Stomach smooth muscle (tissue), 2 donors: ENCODE data around the gene DENND4A.

Source experiments
- H3K27ac ChIP-seq: one replicate; pipeline ENCODE4 v1.7.0; 2013; ENCODE audit warnings: mild to moderate bottlenecking, low read length, inconsistent platforms
- H3K27me3 ChIP-seq, 2 donors: one replicate each; pipeline ENCODE4 v1.7.0; 2013; ENCODE audit warnings: low read length in 2 of 2; ENCODE audit not compliant: insufficient read depth in 2 of 2, control insufficient read depth in 1 of 2
- H3K36me3 ChIP-seq, 2 donors: one replicate each; pipeline ENCODE4 v1.7.0; 2013; ENCODE audit warnings: low read length in 2 of 2; ENCODE audit not compliant: control insufficient read depth in 2 of 2, insufficient read depth in 2 of 2
- H3K4me1 ChIP-seq: one replicate; pipeline ENCODE4 v1.7.0; 2013; ENCODE audit warnings: low read length; ENCODE audit not compliant: control insufficient read depth, insufficient read depth
- H3K4me3 ChIP-seq, 2 donors: one replicate each; pipeline ENCODE4 v1.7.0; 2013; ENCODE audit warnings: low read length in 2 of 2
- H3K9ac ChIP-seq, 2 donors: one replicate each; pipeline ENCODE4 v1.7.0; 2013; ENCODE audit warnings: low read length in 2 of 2, mild to moderate bottlenecking in 1 of 2
- H3K9me3 ChIP-seq, 2 donors: one replicate each; pipeline ENCODE4 v1.7.0; 2013; ENCODE audit warnings: low read length in 2 of 2; ENCODE audit not compliant: control insufficient read depth in 2 of 2
- donor health status: healthy.
- donor health status: Pancreatic carcinoma.

DENND4A gene

GRCh38 chr15:65832549-65833364, 40.7 kb upstream of the DENND4A start:
- Histone ChIP-seq H3K9me3 (no peaks in the 10 kb centered on the region), H3K4me1 (peaks cover 13% of the 10 kb centered on the region), H3K36me3 (no peaks in the 10 kb centered on the region), H3K9ac (peak overlapping the region; percentile 29 to 51), H3K4me3 (peak overlapping the region; percentile 26 to 65), H3K27me3 (no peaks in the 10 kb centered on the region), H3K27ac (peak overlapping the region; percentile 80)

- no peak overlapping the region for H3K4me3 ChIP-seq
- H3K36me3 ChIP-seq, result no peaks in the 10 kb centered on the region
- no peaks in the 10 kb centered on the region for H3K9me3 ChIP-seq
- H3K9ac ChIP-seq, result no peak overlapping the region
- no peaks in the 10 kb centered on the region for H3K27me3 ChIP-seq
- H3K27ac ChIP-seq, result no peak overlapping the region
- peaks cover 13% of the 10 kb centered on the region for H3K4me1 ChIP-seq
These were observed 37.2 kb upstream of the DENND4A start for GRCh38 chr15:65829130-65829764.

GRCh38 chr15:65828585-65828984, 36.5 kb upstream of the DENND4A start:
- H3K27ac ChIP-seq, result no peak overlapping the region
- no peaks in the 10 kb centered on the region for H3K36me3 ChIP-seq
- peaks cover 6% of the 10 kb centered on the region for H3K4me1 ChIP-seq

GRCh38 chr15:65827065-65827464, 35.0 kb upstream of the DENND4A start:
- Histone ChIP-seq H3K27ac (no peak overlapping the region), H3K36me3 (no peaks in the 10 kb centered on the region), H3K4me3 (no peak overlapping the region), H3K9ac (no peak overlapping the region), H3K27me3 (no peaks in the 10 kb centered on the region), H3K4me1 (no peaks in the 10 kb centered on the region), H3K9me3 (no peaks in the 10 kb centered on the region)

More at GRCh38 chr15:65828585-65828984, 36.5 kb upstream of the DENND4A start:
- Histone ChIP-seq H3K4me3 (no peak overlapping the region), H3K27me3 (no peaks in the 10 kb centered on the region), H3K9me3 (no peaks in the 10 kb centered on the region), H3K9ac (no peak overlapping the region)

- Histone ChIP-seq H3K4me1 (no peaks in the 10 kb centered on the region), H3K27me3 (no peaks in the 10 kb centered on the region), H3K36me3 (no peaks in the 10 kb centered on the region), H3K9ac (no peak overlapping the region), H3K9me3 (no peaks in the 10 kb centered on the region), H3K4me3 (no peak overlapping the region), H3K27ac (no peak overlapping the region)
These were observed 33.0 kb upstream of the DENND4A start for GRCh38 chr15:65824941-65825544.

GRCh38 chr15:65824031-65824743, 32.1 kb upstream of the DENND4A start:
- Histone ChIP-seq H3K9me3 (no peaks in the 10 kb centered on the region), H3K27me3 (no peaks in the 10 kb centered on the region), H3K4me1 (no peaks in the 10 kb centered on the region), H3K36me3 (no peaks in the 10 kb centered on the region), H3K27ac (no peak overlapping the region), H3K4me3 (no peak overlapping the region), H3K9ac (no peak overlapping the region)

GRCh38 chr15:65822316-65822715, 30.2 kb upstream of the DENND4A start:
- Histone ChIP-seq H3K27ac (no peak overlapping the region), H3K9ac (no peak overlapping the region), H3K4me1 (no peaks in the 10 kb centered on the region)

GRCh38 chr15:65821070-65821469, 29.0 kb upstream of the DENND4A start:
- Histone ChIP-seq H3K4me3 (no peak overlapping the region), H3K36me3 (no peaks in the 10 kb centered on the region), H3K9ac (no peak overlapping the region), H3K27ac (no peak overlapping the region), H3K4me1 (no peaks in the 10 kb centered on the region), H3K9me3 (no peaks in the 10 kb centered on the region), H3K27me3 (no peaks in the 10 kb centered on the region)

More at GRCh38 chr15:65822316-65822715, 30.2 kb upstream of the DENND4A start:
- no peaks in the 10 kb centered on the region for H3K36me3 ChIP-seq
- no peak overlapping the region for H3K4me3 ChIP-seq
- no peaks in the 10 kb centered on the region for H3K9me3 ChIP-seq
- H3K27me3 ChIP-seq, result no peaks in the 10 kb centered on the region

- Histone ChIP-seq H3K9me3 (no peaks in the 10 kb centered on the region), H3K36me3 (no peaks in the 10 kb centered on the region), H3K27ac (no peak overlapping the region), H3K27me3 (no peaks in the 10 kb centered on the region), H3K9ac (no peak overlapping the region), H3K4me3 (no peak overlapping the region), H3K4me1 (no peaks in the 10 kb centered on the region)
These were observed 27.5 kb upstream of the DENND4A start for GRCh38 chr15:65819563-65819960.

- no peaks in the 10 kb centered on the region for H3K27me3 ChIP-seq
- H3K4me3 ChIP-seq, result no peak overlapping the region
- no peaks in the 10 kb centered on the region for H3K36me3 ChIP-seq
- H3K9ac ChIP-seq, result no peak overlapping the region
- no peaks in the 10 kb centered on the region for H3K9me3 ChIP-seq
- H3K4me1 ChIP-seq, result no peaks in the 10 kb centered on the region
- H3K27ac ChIP-seq, result no peak overlapping the region
These were observed 27.0 kb upstream of the DENND4A start for GRCh38 chr15:65818927-65819562.
